Measurements from ENCODE around the gene TP53AIP1. TPM values are rescaled to one million over a fixed set of nuclear protein-coding genes. Genes with fewer than 3 reads are reported as not detected.

TP53AIP1 gene
- total RNA-seq, 1 experiment from 2014 or later: not detected

DNA sequence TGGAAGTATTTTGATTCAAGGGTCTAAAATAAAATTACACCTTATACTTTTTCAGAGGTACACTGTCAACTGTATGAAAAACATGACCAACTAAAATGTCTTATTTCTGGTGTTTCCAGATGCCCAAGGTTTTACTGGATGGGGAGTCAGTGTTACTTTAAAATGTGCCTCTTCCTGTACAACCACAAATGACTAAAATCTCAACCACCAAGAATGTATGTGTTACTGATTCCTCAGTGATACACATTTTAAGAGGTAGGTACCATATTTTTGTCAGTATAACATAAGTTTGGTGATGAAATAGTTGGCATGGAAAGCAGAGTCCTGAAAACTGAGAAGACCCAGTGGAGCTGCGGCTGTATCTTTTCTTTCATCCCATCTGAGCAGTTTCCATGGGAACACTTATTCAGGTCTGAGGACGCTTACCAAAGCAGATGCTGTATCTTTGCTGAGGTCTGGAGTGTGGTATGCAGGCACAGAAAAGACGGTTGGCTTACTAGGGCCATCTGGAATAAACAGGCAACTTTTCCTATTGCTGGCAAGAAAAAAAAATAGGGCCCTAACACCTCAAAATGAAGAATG is 21.2 kb upstream of the TP53AIP1 start:
- TF ChIP-seq, protein P1, sequence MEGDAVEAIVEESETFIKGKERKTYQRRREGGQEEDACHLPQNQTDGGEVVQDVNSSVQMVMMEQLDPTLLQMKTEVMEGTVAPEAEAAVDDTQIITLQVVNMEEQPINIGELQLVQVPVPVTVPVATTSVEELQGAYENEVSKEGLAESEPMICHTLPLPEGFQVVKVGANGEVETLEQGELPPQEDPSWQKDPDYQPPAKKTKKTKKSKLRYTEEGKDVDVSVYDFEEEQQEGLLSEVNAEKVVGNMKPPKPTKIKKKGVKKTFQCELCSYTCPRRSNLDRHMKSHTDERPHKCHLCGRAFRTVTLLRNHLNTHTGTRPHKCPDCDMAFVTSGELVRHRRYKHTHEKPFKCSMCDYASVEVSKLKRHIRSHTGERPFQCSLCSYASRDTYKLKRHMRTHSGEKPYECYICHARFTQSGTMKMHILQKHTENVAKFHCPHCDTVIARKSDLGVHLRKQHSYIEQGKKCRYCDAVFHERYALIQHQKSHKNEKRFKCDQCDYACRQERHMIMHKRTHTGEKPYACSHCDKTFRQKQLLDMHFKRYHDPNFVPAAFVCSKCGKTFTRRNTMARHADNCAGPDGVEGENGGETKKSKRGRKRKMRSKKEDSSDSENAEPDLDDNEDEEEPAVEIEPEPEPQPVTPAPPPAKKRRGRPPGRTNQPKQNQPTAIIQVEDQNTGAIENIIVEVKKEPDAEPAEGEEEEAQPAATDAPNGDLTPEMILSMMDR (conservative IDR thresholded peaks at IDR 0.05): no peak
- no peak for DNase-seq
- Histone ChIP-seq H3K79me1 (ENCODE audit: insufficient read depth, low read depth, low read length, poor library complexity, severe bottlenecking) (no peaks in the 10 kb centered on the region), H2BK120ac (ENCODE audit: low read depth, low read length, poor library complexity, severe bottlenecking) (no peak overlapping the region), H2BK20ac (ENCODE audit: low read depth, low read length, poor library complexity, severe bottlenecking) (no peak overlapping the region), H3K56ac (ENCODE audit: insufficient read length, low read depth, low read length) (no peak overlapping the region), H2BK5ac (ENCODE audit: insufficient read length, low read length) (no peak overlapping the region), H3K23ac (ENCODE audit: insufficient read length, low read depth, low read length) (no peak overlapping the region), H3K14ac (ENCODE audit: insufficient read depth, low read length) (no peak overlapping the region), H3K9me3 (ENCODE audit: control insufficient read depth, low read depth, low read length) (no peaks in the 10 kb centered on the region), H3K18ac (ENCODE audit: insufficient read length, low read depth, low read length) (no peak overlapping the region), H4K5ac (ENCODE audit: insufficient read length, low read depth, low read length) (no peak overlapping the region), H2AFZ (ENCODE audit: low read length) (no peak overlapping the region), H4K91ac (ENCODE audit: insufficient read length, low read depth, low read length) (no peak overlapping the region), H3K27me3 (ENCODE audit: insufficient read depth, low read length) (no peaks in the 10 kb centered on the region), H2BK15ac (ENCODE audit: low read depth, low read length) (no peak overlapping the region), H3K23me2 (ENCODE audit: insufficient read length, low read depth, low read length, poor library complexity, severe bottlenecking) (no peaks in the 10 kb centered on the region), H3K4ac (ENCODE audit: low read depth, low read length) (no peak overlapping the region), H3K27ac (ENCODE audit: insufficient read length, low read depth, low read length) (no peak overlapping the region), H3K4me2 (ENCODE audit: insufficient read depth, insufficient read length, low read length) (no peak overlapping the region), H4K8ac (replicated peaks; ENCODE audit: insufficient read length, low read depth, low read length) (no peak overlapping the region), H2BK12ac (ENCODE audit: insufficient read length, low read depth, low read length) (no peak overlapping the region), H4K20me1 (ENCODE audit: control insufficient read depth, insufficient read depth, insufficient read length) (no peaks in the 10 kb centered on the region), H3T11ph (ENCODE audit: low read length) (no peak overlapping the region), H3K9ac (ENCODE audit: extremely low read depth, insufficient read length, low read length) (no peak overlapping the region), H3K4me1 (ENCODE audit: insufficient read depth, low read length) (no peaks in the 10 kb centered on the region), H2AK5ac (ENCODE audit: insufficient read length, low read length) (no peak overlapping the region), H3K79me2 (ENCODE audit: insufficient read depth, low read length) (no peaks in the 10 kb centered on the region)
- WGBS (ENCODE audit: extremely low coverage, insufficient read length, low lambda C conversion rate): no CpG with 5 or more reads among the region's 3 CpGs
- H3K4me3 Mint-ChIP-seq: no peak overlapping the region
- no peaks in the 10 kb centered on the region; the same call in 1 of the 2 replicates for H3K27me3 Mint-ChIP-seq (ENCODE audit: low read depth)
- peaks cover 0 to 6% (median 3%) of the 10 kb centered on the region in 3 experiments; a peak in 1 of 7 replicates for H3K36me3 Mint-ChIP-seq (ENCODE audit: insufficient read depth in 1 of 3, low read depth in 3 of 3)
- H3K27ac Mint-ChIP-seq: no peak overlapping the region
- H3K9me3 Mint-ChIP-seq: no peaks in the 10 kb centered on the region
- H3K4me1 Mint-ChIP-seq: peaks cover 7 to 9% of the 10 kb centered on the region in 2 experiments; a peak in 3 of 4 replicates
